BLaER1 (cell line): ENCODE data around the gene RASGEF1C.

Experiments used
- H3K27ac ChIP-seq: shearing (Covaris generic); formaldehyde crosslinking; 2 replicates; pipeline ENCODE4 v1.8.1; 2022
- H3K27me3 ChIP-seq: shearing (Covaris generic); formaldehyde crosslinking; 2 replicates; pipeline ENCODE4 v1.8.1; 2022
- H3K36me3 ChIP-seq: shearing (Covaris generic); formaldehyde crosslinking; 2 replicates; pipeline ENCODE4 v1.8.1; 2022
- H3K4me1 ChIP-seq: shearing (Covaris generic); formaldehyde crosslinking; 2 replicates; pipeline ENCODE4 v1.8.1; 2022
- H3K4me2 ChIP-seq: shearing (Covaris generic); formaldehyde crosslinking; 2 replicates; pipeline ENCODE4 v1.8.1; 2022
- H3K4me3 ChIP-seq: shearing (Covaris generic); formaldehyde crosslinking; 2 replicates; pipeline ENCODE4 v1.8.1; 2022
- H3K9ac ChIP-seq: shearing (Covaris generic); formaldehyde crosslinking; 2 replicates; pipeline ENCODE4 v1.8.1; 2022
- H3K9me3 ChIP-seq: shearing (Covaris generic); formaldehyde crosslinking; 2 replicates; pipeline ENCODE4 v1.8.1; 2022
- H4K20me1 ChIP-seq: shearing (Covaris generic); formaldehyde crosslinking; 2 replicates; pipeline ENCODE4 v1.8.1; 2022
- Cebpa-rat ChIP-seq: shearing (Covaris generic); IDR thresholded peaks from 2 replicates; pipeline ENCODE4 v1.8.1; 2022

RASGEF1C gene

DNA sequence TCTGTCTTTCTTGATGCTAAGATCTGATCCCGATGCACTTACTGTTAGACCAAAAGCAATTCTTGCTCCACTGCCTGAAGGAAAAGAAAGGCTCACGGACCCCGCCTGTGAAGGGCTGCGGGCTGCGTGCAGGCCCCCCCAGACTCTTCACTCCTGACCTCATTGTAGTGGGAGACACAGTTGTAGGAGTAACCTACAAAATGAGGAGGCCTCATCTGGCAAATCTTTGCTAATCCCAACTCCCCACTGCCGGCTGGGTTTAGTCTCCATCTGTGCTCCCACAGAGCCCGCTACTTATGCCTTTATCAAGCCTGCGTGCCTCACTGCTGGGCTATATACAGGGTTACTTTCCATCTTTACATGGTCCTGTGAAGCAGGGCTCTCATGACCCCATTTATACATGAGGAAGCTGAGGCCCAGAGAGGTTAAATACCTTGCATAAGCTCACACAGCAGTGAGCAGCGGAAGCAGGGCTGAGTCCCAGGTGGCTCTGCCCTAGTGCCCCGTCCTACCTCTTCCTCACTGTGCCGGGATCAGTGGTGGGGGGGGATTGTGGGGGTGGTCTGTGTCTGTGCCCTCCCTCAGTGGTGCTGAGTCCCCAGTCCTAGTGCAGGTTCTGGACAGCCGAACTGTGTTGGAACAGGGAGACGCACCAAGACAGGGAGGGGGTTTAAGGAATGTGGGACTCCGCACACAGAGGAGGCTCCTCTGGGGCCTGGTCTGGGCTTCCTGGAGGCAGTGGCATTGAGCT is 93.5 kb downstream of the RASGEF1C start:
- no peak for TF ChIP-seq Cebpa-rat
- H3K4me2 ChIP-seq, result peak overlapping the region; percentile 17
- peaks cover 26% of the 10 kb centered on the region for H3K4me1 ChIP-seq
- H3K9ac ChIP-seq, result no peak overlapping the region
- H3K27me3 ChIP-seq, result no peaks in the 10 kb centered on the region
- H3K27ac ChIP-seq, result no peak overlapping the region; the same call in 1 of the 2 replicates
- no peaks in the 10 kb centered on the region for H4K20me1 ChIP-seq
- no peaks in the 10 kb centered on the region for H3K9me3 ChIP-seq
- H3K4me3 ChIP-seq, result no peak overlapping the region
- no peaks in the 10 kb centered on the region for H3K36me3 ChIP-seq

DNA sequence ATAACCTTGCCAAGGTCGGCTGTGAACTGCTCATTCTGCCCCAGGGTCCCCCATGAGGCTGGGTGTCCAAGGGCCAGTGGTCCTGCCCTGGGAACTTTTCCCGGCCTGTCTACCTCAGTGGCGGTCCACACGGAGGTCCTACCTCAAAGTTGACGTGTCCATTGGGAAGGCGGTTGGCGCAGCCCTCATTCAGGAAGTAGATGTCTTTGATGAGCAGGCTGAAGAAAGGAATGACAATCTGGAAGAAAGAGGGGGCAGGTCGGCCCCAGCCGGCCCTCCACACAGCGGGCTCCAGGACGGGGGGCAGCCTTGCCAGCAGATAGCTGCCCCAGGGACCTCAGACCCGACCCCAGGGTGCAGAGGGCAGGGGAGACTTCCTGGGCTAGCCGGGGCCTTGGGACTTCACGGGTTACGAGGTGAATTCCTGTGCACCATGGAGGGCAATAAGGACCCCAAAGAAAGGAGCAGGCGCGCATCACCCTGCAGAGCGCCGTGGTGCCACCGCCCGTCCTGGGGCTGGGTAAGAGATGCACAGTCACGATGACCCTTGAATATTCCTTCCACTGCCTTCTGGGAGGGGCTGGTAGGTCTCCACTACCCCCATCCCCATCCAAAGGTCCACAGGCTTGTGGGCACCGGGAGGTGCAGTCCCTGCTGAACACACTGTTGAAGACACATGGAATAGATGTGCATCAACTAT is 94.6 kb downstream of the RASGEF1C start:
- TF ChIP-seq Cebpa-rat, result no peak
- H3K36me3 ChIP-seq, result no peaks in the 10 kb centered on the region
- H3K9me3 ChIP-seq, result no peaks in the 10 kb centered on the region
- peaks cover 26% of the 10 kb centered on the region for H3K4me1 ChIP-seq
- H3K9ac ChIP-seq, result no peak overlapping the region
- H3K27me3 ChIP-seq, result no peaks in the 10 kb centered on the region
- H4K20me1 ChIP-seq, result no peaks in the 10 kb centered on the region
- peak overlapping the region; percentile 17; the same call in 1 of the 2 replicates for H3K4me2 ChIP-seq
- H3K4me3 ChIP-seq, result no peak overlapping the region
- no peak overlapping the region for H3K27ac ChIP-seq

DNA sequence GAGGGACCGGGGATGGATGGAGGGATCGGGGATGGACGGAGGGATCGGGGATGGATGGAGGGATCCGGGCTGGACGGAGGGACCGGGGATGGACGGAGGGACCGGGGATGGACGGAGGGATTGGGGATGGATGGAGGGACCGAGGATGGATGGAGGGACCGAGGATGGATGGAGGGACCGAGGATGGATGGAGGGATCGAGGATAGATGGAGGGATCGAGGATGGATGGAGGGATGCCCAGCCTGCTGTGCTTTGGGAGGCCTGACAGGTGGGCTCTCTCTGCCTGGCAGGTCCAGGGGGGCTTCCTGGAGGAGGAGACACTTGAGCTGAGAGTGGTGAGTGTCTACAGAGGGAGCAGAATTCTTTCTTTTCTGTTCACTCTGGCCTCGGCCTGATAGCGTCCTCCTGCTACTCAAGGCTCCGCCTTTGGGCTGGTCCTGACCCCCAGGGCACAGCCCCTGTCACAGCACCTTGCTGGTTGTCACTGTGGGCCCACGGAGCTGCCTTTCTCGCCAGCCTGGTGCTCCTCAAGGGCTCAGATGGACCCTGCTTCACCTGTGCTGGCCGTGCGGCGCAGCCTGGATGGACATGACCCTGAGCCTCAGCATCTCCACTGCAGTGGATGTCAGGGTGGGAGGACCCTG is 95.2 kb downstream of the RASGEF1C start:
- 0 out of 2 replicates have a peak, but pooled peaks cover under 1% of the 10 kb centered on the region for H3K9me3 ChIP-seq
- no peaks in the 10 kb centered on the region for H3K36me3 ChIP-seq
- no peaks in the 10 kb centered on the region for H3K27me3 ChIP-seq
- H3K27ac ChIP-seq, result no peak overlapping the region
- no peak overlapping the region for H3K4me2 ChIP-seq
- no peaks in the 10 kb centered on the region for H4K20me1 ChIP-seq
- H3K9ac ChIP-seq, result no peak overlapping the region
- peaks cover 26% of the 10 kb centered on the region for H3K4me1 ChIP-seq
- no peak overlapping the region for H3K4me3 ChIP-seq
- TF ChIP-seq Cebpa-rat, result no peak

DNA sequence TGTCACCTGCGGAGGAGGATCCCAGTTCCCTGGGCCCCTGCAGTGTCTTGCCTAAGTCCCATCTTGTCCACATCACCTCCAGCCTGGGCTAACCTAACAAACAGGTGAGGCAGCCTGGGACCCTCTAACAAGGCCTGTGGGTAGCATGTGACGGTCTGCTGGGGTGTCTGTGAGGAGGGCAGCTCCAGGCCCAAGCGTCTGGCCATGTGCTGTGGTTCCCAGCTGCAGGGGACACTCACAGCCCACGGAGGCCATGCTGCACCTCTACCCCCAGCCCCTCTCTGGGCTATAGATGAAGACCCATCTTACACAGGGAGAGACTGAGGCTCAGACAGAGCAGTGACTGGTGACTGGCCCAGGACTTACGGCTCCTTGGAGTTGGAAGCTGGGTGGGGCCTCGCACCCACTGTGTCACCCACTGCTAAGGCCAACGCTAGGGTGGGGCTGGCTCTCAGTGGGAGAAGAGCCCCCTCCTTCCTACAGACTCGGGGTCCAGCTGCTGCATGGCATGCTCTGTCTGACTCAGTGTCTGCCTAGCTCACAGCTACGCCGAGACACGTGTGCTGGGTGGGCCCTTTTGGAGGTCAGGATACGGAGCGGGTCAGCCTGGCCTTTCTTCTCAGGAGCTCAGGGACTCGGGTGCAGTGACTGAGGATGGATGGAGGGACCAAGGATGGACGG is 96.7 kb downstream of the RASGEF1C start:
- TF ChIP-seq Cebpa-rat, result no peak
- peaks cover 15% of the 10 kb centered on the region for H3K9me3 ChIP-seq
- H3K9ac ChIP-seq, result no peak overlapping the region
- H3K27me3 ChIP-seq, result no peaks in the 10 kb centered on the region
- H3K4me3 ChIP-seq, result no peak overlapping the region
- no peak overlapping the region for H3K27ac ChIP-seq
- no peak overlapping the region for H3K4me2 ChIP-seq
- H3K4me1 ChIP-seq, result peaks cover 26% of the 10 kb centered on the region
- H3K36me3 ChIP-seq, result no peaks in the 10 kb centered on the region
- H4K20me1 ChIP-seq, result no peaks in the 10 kb centered on the region

DNA sequence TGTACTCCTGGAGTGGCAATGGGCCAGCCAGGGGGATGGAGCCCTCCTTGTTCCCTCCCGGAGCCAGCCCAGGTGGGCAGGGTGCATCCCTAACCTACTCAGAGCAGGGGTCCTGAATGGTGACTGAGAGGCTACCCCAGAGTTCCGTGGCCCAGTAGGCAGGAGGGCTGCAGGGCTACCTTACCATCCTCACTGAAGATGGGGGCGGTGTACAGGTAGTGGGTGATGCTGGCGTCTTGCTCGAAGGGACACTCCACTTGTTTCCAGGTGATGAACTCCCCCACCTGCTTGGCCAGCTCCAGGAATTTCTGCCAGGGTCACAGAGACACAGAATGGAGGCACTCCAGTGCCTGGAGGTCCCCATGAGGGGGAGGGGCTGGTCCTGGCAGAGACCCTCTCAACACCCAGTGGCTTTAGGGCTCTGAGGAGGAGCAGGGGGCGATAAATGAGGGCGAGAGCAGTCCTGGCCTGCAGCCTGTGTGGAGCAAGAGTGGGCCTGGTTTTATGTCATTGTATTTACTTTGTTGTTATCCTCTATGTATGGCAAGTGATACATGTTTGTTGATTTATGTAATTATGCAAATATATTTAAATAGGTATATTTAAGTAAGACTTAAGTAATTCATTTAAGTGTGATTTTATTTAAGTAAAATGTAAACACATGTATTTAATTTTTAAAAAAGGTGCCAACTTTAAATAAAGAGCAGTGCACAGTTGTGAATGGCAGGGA is 97.6 kb downstream of the RASGEF1C start:
- no peak for TF ChIP-seq Cebpa-rat
- H3K9me3 ChIP-seq, result peaks cover 24% of the 10 kb centered on the region
- H3K36me3 ChIP-seq, result no peaks in the 10 kb centered on the region
- H3K27me3 ChIP-seq, result no peaks in the 10 kb centered on the region
- H3K4me3 ChIP-seq, result no peak overlapping the region
- H3K4me1 ChIP-seq, result peaks cover 24% of the 10 kb centered on the region
- H3K27ac ChIP-seq, result no peak overlapping the region
- H3K4me2 ChIP-seq, result no peak overlapping the region
- no peaks in the 10 kb centered on the region for H4K20me1 ChIP-seq
- H3K9ac ChIP-seq, result no peak overlapping the region

DNA sequence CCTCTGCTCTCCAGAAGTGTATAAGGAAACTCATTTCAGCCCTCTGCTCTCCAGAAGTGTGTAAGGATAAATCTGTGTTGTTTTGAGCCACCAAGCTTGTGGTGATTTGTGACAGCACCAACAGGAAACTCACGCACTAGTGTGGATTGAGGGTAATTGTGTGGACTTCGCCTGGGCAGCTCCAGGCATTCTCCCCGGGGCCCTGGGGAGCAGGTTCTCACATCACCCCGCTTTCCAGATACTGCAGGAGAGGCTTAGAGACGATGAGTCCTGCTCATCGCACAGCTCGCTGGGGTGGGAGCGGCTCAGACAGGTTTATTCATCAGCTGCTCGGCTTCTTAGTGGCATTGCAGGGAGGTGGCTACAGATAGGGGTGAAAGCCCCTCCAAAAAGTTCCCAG is 99.1 kb downstream of the RASGEF1C start:
- H3K9me3 ChIP-seq, result peaks cover 36% of the 10 kb centered on the region
- peaks cover 9% of the 10 kb centered on the region for H3K4me1 ChIP-seq
- H3K4me3 ChIP-seq, result no peak overlapping the region
- no peaks in the 10 kb centered on the region for H3K36me3 ChIP-seq
- H4K20me1 ChIP-seq, result no peaks in the 10 kb centered on the region
- no peak overlapping the region for H3K4me2 ChIP-seq
- no peak overlapping the region for H3K9ac ChIP-seq
- H3K27me3 ChIP-seq, result no peaks in the 10 kb centered on the region
- no peak overlapping the region for H3K27ac ChIP-seq
- no peak for TF ChIP-seq Cebpa-rat

DNA sequence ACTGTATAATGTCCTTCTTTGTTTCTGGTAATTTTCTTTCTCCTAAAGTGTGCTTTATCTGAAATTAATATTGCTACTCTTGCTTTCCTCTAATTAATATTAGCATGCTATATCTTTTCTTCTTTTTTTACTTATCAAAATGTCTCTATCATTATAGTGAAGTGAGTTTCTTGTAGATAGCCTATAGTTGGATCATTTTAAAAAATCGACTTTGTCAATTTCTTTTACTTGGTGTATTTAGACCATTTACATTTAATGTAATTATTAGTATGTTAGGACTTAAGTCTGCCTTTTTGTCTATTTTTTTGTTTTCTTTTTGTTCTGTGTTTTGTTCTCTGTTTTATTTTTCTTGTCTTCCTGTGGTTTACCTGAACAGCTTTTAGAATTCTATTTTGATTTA is 102.0 kb downstream of the RASGEF1C start:
- no peak for TF ChIP-seq Cebpa-rat
- peaks cover 38% of the 10 kb centered on the region for H3K9me3 ChIP-seq

DNA sequence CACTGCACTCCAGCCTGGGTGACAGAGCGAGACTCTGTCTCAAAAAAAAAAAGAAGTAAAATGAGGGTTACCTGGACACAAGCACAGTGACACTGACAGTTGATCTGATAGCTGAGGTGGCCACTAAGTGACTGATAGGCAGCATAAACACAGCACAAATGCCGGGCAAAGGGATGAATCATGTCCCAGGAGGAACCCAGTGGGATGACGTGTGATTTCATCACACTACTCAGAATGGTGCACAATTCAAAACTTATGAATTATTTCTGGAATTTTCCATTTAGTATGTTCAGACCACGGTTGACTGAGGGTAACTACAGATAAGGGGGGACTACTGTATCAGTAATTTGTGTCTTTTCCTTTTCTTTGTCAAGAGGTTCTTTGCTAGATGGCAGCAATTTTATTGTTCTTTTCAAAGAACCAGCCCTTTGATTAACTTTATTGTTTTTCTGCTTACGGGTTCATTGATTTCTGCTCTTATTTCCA is 103.1 kb downstream of the RASGEF1C start:
- no peak for TF ChIP-seq Cebpa-rat
- Histone ChIP-seq H3K27me3 (no peaks in the 10 kb centered on the region), H3K27ac (no peak overlapping the region), H3K4me1 (no peaks in the 10 kb centered on the region), H3K36me3 (no peaks in the 10 kb centered on the region), H3K4me2 (no peak overlapping the region), H3K9me3 (peaks cover 38% of the 10 kb centered on the region), H3K4me3 (no peak overlapping the region), H3K9ac (no peak overlapping the region), H4K20me1 (no peaks in the 10 kb centered on the region)

More for the DNA sequence above, 102.0 kb downstream of the RASGEF1C start:
- Histone ChIP-seq H4K20me1 (no peaks in the 10 kb centered on the region), H3K4me3 (no peak overlapping the region), H3K9ac (no peak overlapping the region), H3K27me3 (no peaks in the 10 kb centered on the region), H3K36me3 (no peaks in the 10 kb centered on the region), H3K4me2 (no peak overlapping the region), H3K4me1 (no peaks in the 10 kb centered on the region), H3K27ac (no peak overlapping the region)

DNA sequence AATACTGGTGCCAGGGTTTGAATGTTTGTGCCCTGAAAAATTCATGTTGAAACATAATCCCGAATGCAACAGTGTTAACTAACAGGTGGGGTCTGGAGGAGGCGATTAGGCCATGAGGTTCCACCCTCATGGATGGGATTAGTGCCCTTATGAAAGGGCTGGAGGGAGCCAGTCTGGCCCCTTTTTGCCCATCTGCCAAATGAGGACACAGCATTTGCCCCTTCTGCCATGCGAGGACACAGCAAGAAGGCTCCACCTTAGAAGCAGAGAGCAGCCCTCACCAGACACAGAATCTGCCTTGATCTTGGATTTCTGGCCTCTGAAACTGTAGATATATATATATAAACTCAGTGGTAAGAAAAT is 104.9 kb downstream of the RASGEF1C start:
- no peaks in the 10 kb centered on the region for H3K36me3 ChIP-seq
- H3K9ac ChIP-seq, result no peak overlapping the region
- no peak overlapping the region for H3K4me3 ChIP-seq
- no peak overlapping the region for H3K4me2 ChIP-seq
- H4K20me1 ChIP-seq, result no peaks in the 10 kb centered on the region
- no peak overlapping the region for H3K27ac ChIP-seq
- peaks cover 38% of the 10 kb centered on the region for H3K9me3 ChIP-seq
- peaks cover 5% of the 10 kb centered on the region for H3K4me1 ChIP-seq
- TF ChIP-seq Cebpa-rat, result no peak
- H3K27me3 ChIP-seq, result no peaks in the 10 kb centered on the region
